Fibroblast of the conjunctiva (primary cell): ENCODE data around the gene FEV.
A peak's percentile ranks its signal among the peaks of the same experiment; 100 is the strongest.
"Not testable (repeated sequence)": the region's sequence is repeated elsewhere in the genome, so short reads cannot be mapped to it uniquely, and the experiment has no call there.

Source experiments
- DNase-seq: peaks from one replicate; pipeline ENCODE4 v3.0.0-alpha.2; 2010; ENCODE audit warnings: low read depth

Gene FEV

DNA sequence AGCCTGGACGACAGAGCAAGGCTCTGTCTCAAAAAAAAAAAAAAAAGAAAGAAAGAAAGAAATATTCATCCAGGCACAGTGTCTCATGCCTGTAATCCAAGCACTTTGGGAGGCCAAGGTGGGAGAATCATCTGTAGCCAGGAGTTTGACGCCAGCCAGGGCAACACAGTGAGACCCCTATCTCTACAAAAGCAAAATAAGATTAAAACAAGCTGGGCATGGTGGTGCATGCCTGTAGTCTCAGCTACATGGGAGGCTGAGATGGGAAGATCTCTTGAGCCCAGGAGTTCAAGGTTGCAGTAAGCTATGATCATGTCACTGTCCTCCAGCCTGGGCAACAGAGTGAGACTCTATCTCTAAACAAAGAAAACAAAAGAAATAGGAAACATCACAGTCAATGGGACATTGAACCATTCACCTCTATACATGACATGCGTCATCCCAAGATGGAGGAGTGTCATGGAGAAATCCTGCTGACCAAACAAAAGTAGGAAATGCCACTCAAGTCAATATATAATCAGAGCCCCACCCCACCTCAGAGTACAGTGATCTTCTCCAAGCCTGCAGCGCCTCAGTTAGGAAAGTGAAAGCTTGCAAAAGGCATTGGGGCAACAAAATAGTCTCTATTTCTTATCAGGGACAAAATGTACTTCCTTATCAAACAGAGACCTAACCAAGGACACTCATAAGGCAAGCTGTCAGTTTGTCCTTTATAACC is 9.8 kb downstream of the FEV start:
- DNase-seq = no peak

GRCh38 chr2:218970894-218971293 is 14.1 kb downstream of the FEV start:
- DNase-seq = no peak

GRCh38 chr2:218964041-218964771 is 20.8 kb downstream of the FEV start:
- DNase-seq = no peak

- no peak for DNase-seq
Measured at GRCh38 chr2:218963601-218964000, 21.4 kb downstream of the FEV start.

DNA sequence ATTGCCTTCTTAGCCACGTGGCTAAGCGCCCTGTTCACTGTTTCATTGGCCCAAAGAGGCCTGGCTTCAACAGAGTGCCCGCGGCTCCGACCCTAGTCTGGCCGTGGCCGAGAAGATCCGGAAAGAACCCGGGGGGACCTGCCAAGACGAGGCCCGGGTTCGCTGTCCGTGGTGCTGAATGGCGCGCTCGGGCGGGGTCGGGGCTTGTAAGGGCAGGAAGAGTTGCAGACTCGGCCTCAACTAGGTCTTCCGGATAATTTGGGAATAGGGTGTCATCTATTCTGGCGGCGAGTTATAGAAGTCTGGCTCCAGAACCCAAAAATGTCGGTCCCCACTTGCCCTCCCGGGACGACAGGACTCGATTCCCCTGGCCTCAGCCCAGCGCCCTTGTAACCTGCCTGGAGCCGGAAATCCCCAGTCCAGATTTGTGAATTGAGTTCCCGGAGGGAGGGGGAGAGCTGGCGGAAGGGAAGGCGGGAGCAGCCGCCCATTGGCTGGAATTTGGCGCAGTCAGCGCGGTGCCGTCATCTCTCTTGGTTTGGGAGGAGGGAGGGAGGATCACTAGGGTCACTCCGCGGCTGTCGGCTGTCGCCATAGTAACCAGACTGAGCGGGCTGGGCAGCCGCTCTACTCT is 22.0 kb downstream of the FEV start:
- peak; percentile 18 for DNase-seq

GRCh38 chr2:218961651-218962570 is 23.1 kb downstream of the FEV start:
- no peak for DNase-seq

- DNase-seq = no peak
Measured at GRCh38 chr2:218961229-218961628, 23.8 kb downstream of the FEV start.

- DNase-seq = no peak
Measured at GRCh38 chr2:218960309-218961165, 24.4 kb downstream of the FEV start.

- DNase-seq = no peak
Measured at GRCh38 chr2:218959761-218960308, 25.1 kb downstream of the FEV start.

GRCh38 chr2:218959141-218959731 is 25.7 kb downstream of the FEV start, which contains the start of gene CDK5R2:
Gene CDK5R2 (plus strand): TSS chr2:218959666. CDS start chr2:218959821, 155 bp downstream.
- DNase-seq = peak; percentile 56

- no peak for DNase-seq
Measured at GRCh38 chr2:218958276-218958675, 26.7 kb downstream of the FEV start.

GRCh38 chr2:218957671-218958070 is 27.3 kb downstream of the FEV start:
- no peak for DNase-seq

DNA sequence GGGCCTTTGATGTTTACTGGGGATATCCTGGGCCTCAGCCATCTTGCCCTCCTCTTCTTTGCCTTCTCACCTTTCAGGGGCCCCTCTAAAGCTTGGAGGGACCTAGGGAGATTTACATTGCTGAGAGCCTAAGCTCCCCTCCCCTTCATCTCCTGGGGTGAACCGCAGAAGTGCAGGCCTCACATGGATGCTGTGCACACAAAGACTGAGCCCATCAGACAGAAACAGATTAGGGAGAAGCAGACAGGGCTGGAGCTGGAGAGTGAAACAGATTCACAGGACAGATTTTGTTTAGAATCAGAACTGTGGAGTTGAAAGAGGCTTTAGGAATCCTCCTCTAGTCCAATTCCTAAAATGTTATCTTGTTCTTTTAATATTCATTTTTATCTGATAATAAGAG is 28.9 kb downstream of the FEV start:
- DNase-seq = no peak

- no peak for DNase-seq
Measured at GRCh38 chr2:218954541-218955300, 30.3 kb downstream of the FEV start.

DNA sequence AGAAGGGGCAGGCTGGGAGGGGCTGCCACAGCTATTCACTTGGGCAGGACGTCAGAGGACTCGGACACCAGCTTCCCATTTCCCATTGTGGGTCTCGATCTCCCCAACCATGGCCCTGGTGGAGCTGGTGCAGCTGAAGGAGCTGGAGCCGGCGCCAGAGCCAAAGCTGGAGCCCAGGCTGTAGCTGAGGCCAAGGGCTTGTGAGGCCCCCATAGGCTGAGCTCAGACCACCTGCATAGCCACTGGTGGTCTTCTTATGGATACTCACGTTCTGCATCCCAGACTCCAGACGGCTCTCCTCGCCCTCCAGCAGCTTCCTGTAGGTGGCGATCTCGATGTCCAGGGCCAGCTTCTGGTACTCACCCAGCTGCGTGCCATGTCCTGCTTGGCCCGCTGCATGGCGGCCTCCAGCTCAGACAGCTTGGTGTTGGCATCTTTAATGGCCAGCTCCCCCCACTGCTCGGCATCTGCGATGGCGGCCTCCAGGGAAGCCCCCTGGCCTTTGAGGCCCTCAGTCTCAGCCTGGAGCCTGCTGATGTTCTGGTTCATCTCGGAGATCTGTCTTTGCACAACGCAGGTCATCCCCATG is 31.5 kb downstream of the FEV start:
- DNase-seq = no peak

GRCh38 chr2:218952160-218952559 is 32.8 kb downstream of the FEV start:
- no peak for DNase-seq

DNA sequence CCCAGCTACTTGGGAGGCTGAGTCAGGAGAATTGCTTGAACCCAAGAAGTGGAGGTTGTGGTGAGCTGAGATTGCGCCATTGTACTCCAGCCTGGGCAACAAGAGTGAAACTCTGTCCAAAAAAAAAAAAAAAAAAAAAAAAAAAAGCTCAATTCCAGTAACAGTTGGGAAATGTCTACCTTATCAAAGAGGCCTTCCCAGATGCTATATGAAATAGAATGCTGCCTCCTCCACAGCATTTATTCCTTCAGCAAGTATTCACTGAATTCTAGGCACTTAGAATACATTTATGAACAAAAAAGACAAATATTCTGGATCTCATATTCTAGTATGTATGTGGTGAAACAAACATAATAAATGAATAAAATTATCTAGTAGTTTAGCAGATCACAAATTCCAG is 38.4 kb downstream of the FEV start:
- DNase-seq = no peak

DNA sequence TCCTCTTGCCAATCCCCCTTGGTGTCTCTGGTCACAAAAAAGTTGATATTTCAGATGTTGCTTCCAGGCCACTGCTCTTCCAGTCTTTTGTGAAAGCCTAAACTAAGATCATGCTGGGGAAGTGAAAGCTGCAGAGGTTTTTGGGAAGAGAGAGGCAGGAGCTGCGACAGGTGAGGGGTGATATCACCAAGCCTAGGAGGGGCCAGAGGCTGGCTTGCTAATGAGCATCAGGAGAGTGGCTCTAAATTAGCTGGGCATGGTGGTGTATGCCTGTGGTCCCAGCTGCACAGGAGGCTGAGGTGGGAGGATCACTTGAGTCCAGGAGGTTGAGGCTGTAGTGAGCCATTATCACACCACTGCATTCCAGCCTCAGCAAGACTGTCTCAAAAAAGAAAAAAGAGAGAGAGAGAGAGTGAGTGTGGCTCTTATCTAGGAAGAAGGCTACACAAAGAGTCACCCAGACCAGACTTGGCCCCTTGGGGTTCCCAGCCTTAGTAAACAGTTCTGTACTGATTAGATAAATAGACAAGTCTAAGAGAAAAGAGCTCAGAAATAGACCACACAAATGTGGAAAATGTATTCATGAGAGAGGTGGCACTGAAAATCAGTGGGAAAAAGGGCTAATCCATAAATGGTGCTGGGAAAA is 40.1 kb downstream of the FEV start:
- DNase-seq = no peak

DNA sequence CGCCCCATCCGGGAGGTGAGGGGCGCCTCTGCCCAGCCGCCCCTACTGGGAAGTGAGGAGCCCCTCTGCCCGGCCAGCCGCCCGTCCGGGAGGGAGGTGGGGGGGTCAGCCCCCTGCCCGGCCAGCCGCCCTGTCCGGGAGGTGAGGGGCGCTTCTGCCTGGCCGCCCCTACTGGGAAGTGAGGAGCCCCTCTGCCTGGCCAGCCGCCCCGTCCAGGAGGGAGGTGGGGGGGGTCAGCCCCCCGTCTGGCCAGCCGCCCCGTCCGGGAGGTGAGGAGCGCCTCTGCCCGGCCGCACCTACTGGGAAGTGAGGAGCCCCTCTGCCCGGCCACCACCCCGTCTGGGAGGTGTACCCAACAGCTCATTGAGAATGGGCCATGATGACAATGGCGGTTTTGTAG is 53.2 kb downstream of the FEV start:
- DNase-seq = not testable (repeated sequence)
